ENCODE data around the gene SIGLEC11.
"Not testable (repeated sequence)": the region's sequence is repeated elsewhere in the genome, so short reads cannot be mapped to it uniquely, and the experiment has no call there.

SIGLEC11 gene, protein sequence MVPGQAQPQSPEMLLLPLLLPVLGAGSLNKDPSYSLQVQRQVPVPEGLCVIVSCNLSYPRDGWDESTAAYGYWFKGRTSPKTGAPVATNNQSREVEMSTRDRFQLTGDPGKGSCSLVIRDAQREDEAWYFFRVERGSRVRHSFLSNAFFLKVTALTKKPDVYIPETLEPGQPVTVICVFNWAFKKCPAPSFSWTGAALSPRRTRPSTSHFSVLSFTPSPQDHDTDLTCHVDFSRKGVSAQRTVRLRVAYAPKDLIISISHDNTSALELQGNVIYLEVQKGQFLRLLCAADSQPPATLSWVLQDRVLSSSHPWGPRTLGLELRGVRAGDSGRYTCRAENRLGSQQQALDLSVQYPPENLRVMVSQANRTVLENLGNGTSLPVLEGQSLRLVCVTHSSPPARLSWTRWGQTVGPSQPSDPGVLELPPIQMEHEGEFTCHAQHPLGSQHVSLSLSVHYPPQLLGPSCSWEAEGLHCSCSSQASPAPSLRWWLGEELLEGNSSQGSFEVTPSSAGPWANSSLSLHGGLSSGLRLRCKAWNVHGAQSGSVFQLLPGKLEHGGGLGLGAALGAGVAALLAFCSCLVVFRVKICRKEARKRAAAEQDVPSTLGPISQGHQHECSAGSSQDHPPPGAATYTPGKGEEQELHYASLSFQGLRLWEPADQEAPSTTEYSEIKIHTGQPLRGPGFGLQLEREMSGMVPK
- 0 to 0.10 (median 0) reads per million in 9 experiments for total RNA-seq

GRCh38 chr19:49960980-49961379, at the start of gene SIGLEC11:
Gene SIGLEC11 (minus strand): TSS chr19:49961172. CDS start chr19:49961081, 91 bp downstream.
- not testable (repeated sequence) for ATAC-seq (replicated peaks); H3K4me1 Mint-ChIP-seq (ENCODE audit: low read depth in 2 of 2)

GRCh38 chr19:50008532-50008931, 47.6 kb upstream of the SIGLEC11 start:
- no peak overlapping the region for H3K27ac Mint-ChIP-seq
- ATAC-seq (replicated peaks) (no peak), DNase-seq (no peak)
- H3K4me3 Mint-ChIP-seq, result no peak overlapping the region
- H3K36me3 Mint-ChIP-seq (ENCODE audit: insufficient read depth), result peaks cover 55% of the 10 kb centered on the region
- H3K27me3 Mint-ChIP-seq, result no peaks in the 10 kb centered on the region
- no peaks in the 10 kb centered on the region for H3K9me3 Mint-ChIP-seq
- H3K4me1 Mint-ChIP-seq (ENCODE audit: low read depth in 2 of 2), result peaks cover 17% of the 10 kb centered on the region in 2 donors

More at GRCh38 chr19:49960980-49961379, at the start of gene SIGLEC11:
- H3K4me3 Mint-ChIP-seq; H3K27ac Mint-ChIP-seq; H3K9me3 Mint-ChIP-seq; DNase-seq; H3K36me3 Mint-ChIP-seq (ENCODE audit: insufficient read depth): not testable (repeated sequence)
- peaks cover 6 to 12% of the 10 kb centered on the region in 2 donors for H3K27me3 Mint-ChIP-seq

- peaks cover 20 to 23% of the 10 kb centered on the region in 2 donors for H3K4me1 Mint-ChIP-seq (ENCODE audit: low read depth in 2 of 2)
- H3K9me3 Mint-ChIP-seq, result no peaks in the 10 kb centered on the region
- H3K4me3 Mint-ChIP-seq, result no peak overlapping the region
- H3K27me3 Mint-ChIP-seq, result no peaks in the 10 kb centered on the region
- no peak for ATAC-seq (replicated peaks)
- H3K27ac Mint-ChIP-seq, result no peak overlapping the region
- peaks cover 55% of the 10 kb centered on the region for H3K36me3 Mint-ChIP-seq (ENCODE audit: insufficient read depth)
- DNase-seq, result no peak
Observed at GRCh38 chr19:50007947-50008346, 47.0 kb upstream of the SIGLEC11 start.

GRCh38 chr19:50007170-50007569, 46.2 kb upstream of the SIGLEC11 start:
- H3K4me3 Mint-ChIP-seq, result no peak overlapping the region
- DNase-seq (no peak), ATAC-seq (replicated peaks) (no peak)
- peaks cover 26 to 27% of the 10 kb centered on the region in 2 donors for H3K4me1 Mint-ChIP-seq (ENCODE audit: low read depth in 2 of 2)
- H3K36me3 Mint-ChIP-seq (ENCODE audit: insufficient read depth), result peaks cover 54% of the 10 kb centered on the region
- H3K9me3 Mint-ChIP-seq, result no peaks in the 10 kb centered on the region
- no peaks in the 10 kb centered on the region for H3K27me3 Mint-ChIP-seq
- peak overlapping the region in 1 of 2 donors; percentile 2 for H3K27ac Mint-ChIP-seq

DNA sequence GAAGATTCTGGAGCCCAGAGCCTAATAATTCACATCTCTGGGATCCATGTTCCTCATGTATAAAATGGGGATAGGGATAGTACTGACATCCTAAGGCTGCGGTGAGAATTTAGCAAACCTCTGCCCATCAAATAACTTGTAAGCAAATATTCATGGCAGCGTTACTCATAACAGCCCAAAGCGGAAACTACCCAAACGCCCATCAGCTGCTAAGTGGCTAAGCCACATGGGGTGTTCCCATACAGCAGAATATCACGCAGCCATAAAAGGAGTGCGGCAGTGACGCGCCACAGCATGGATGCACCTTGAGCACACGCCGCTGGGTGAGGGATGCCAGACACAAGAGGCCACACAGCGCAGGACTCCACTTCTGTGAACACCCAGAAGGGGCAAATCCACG, 44.5 kb upstream of the SIGLEC11 start:
- peak; percentile 63 for ATAC-seq (replicated peaks)
- H3K4me1 Mint-ChIP-seq (ENCODE audit: low read depth in 2 of 2), result peaks cover 26% of the 10 kb centered on the region in 2 donors
- H3K27me3 Mint-ChIP-seq, result no peaks in the 10 kb centered on the region
- H3K36me3 Mint-ChIP-seq (ENCODE audit: insufficient read depth), result peaks cover 58% of the 10 kb centered on the region
- H3K27ac Mint-ChIP-seq, result peak overlapping the region; percentile 77 to 96
- H3K9me3 Mint-ChIP-seq, result no peaks in the 10 kb centered on the region
- no peak for DNase-seq
- peak overlapping the region in 1 of 2 donors; percentile 37 for H3K4me3 Mint-ChIP-seq

DNA sequence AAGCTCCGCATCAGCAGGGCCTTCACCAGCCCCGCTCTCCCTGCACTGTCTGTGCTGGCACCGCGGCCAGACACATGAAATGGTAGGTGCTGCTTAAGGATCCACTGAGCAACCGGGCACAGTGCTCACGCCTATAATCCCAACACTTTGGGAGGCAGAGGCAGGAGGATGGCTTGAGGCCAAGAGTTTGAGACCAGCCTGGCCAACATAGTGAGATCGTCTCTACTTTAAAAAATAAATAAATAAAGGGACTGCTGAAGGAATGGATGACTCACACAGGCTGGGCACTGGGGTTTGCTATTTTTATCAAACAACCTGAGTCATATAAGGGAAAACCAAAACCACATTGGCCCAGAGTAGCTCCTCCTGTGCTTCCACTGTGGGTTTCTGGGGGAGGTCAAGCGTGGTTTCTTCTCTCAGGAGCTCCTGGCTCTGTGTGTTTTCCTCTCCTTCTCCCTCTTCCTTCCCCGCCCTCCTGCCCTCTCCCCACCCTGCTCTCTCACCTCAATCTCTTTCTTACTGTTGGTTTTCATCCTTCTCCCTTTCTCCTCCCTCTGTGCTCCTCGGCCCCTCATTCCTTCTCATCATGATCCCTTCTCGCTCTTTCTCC, 42.9 kb upstream of the SIGLEC11 start:
- H3K9me3 Mint-ChIP-seq, result no peaks in the 10 kb centered on the region
- peak overlapping the region; percentile 54 to 96 for H3K27ac Mint-ChIP-seq
- DNase-seq (no peak), ATAC-seq (replicated peaks) (peak; percentile 75)
- peaks cover 68% of the 10 kb centered on the region for H3K36me3 Mint-ChIP-seq (ENCODE audit: insufficient read depth)
- H3K4me3 Mint-ChIP-seq, result peak overlapping the region; percentile 37 to 57
- H3K4me1 Mint-ChIP-seq (ENCODE audit: low read depth in 2 of 2), result peaks cover 22 to 26% of the 10 kb centered on the region in 2 donors
- no peaks in the 10 kb centered on the region for H3K27me3 Mint-ChIP-seq

GRCh38 chr19:50003254-50003788, 42.3 kb upstream of the SIGLEC11 start:
- DNase-seq, result no peak

DNA sequence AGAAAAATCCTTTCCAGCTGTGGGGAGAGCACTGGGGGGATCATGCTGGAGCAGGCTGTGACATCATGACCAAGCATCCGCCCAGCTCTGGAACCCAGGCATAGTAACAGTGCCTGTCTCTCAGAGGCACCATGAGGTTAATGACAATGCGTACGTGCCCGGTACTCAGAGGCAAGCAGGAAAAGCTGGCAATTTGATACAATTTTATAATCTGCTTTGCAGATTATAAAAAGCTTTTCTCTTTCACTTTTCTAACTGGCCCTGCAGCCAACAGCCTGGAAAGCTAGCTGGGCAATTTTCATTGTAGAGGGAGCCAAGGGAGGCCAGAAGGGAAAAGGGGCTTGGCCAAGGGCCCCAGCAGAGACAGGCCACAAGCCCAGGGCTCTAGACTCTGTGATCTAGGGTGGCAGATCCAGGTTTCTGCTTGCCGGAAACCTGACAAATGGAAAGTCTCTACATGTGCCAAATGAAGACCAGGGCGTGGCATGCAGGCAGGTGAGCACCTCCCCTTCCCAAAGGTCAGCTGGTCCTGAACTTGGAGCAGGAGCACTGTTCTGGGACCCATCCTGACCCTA, 41.5 kb upstream of the SIGLEC11 start:
- ATAC-seq (replicated peaks) (no peak), DNase-seq (no peak)
- Mint-ChIP-seq H3K27me3 (no peaks in the 10 kb centered on the region), H3K9me3 (no peaks in the 10 kb centered on the region), H3K4me3 (peak overlapping the region; percentile 37 to 57), H3K36me3 (ENCODE audit: insufficient read depth) (peaks cover 64% of the 10 kb centered on the region), H3K27ac (peak overlapping the region; percentile 64 to 96), H3K4me1 (ENCODE audit: low read depth in 2 of 2) (peaks cover 22 to 29% of the 10 kb centered on the region in 2 donors)

More at GRCh38 chr19:50003254-50003788, 42.3 kb upstream of the SIGLEC11 start:
- no peaks in the 10 kb centered on the region for H3K27me3 Mint-ChIP-seq
- ATAC-seq (replicated peaks), result peak; percentile 62
- peak overlapping the region; percentile 37 to 57 for H3K4me3 Mint-ChIP-seq
- H3K9me3 Mint-ChIP-seq, result no peaks in the 10 kb centered on the region
- H3K27ac Mint-ChIP-seq, result peak overlapping the region; percentile 54 to 96
- H3K4me1 Mint-ChIP-seq (ENCODE audit: low read depth in 2 of 2), result peaks cover 22 to 26% of the 10 kb centered on the region in 2 donors
- H3K36me3 Mint-ChIP-seq (ENCODE audit: insufficient read depth), result peaks cover 66% of the 10 kb centered on the region

DNA sequence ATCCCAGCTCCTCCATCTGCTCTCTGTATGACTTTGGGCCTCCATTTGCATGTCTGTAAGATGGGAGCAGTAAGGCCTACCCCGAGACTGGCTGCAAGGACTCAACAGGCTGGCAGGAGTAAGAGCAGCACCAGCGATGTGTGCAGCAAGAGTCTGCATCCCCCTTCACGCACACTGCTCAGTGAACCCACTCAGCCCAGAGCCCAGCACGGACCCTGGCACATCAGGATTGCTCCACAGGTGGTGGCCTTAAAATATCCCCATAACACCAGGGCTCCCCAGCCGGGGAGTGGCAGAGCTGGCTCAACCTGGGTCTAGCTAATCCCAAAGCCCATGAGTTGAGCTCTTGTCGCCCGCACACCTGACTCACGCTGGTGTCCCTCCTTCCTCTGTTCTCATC, 40.8 kb upstream of the SIGLEC11 start:
- Mint-ChIP-seq H3K9me3 (no peaks in the 10 kb centered on the region), H3K36me3 (ENCODE audit: insufficient read depth) (peaks cover 60% of the 10 kb centered on the region), H3K4me3 (no peak overlapping the region), H3K27ac (peak overlapping the region in 1 of 2 donors; percentile 64), H3K4me1 (ENCODE audit: low read depth in 2 of 2) (peaks cover 22 to 27% of the 10 kb centered on the region in 2 donors), H3K27me3 (no peaks in the 10 kb centered on the region)
- ATAC-seq (replicated peaks), result no peak
- no peak for DNase-seq

GRCh38 chr19:50000841-50001557, 40.0 kb upstream of the SIGLEC11 start:
- Mint-ChIP-seq H3K27me3 (no peaks in the 10 kb centered on the region), H3K4me1 (ENCODE audit: low read depth in 2 of 2) (peaks cover 22 to 27% of the 10 kb centered on the region in 2 donors), H3K36me3 (ENCODE audit: insufficient read depth) (peaks cover 58% of the 10 kb centered on the region), H3K9me3 (no peaks in the 10 kb centered on the region), H3K4me3 (no peak overlapping the region), H3K27ac (no peak overlapping the region)
- DNase-seq, result no peak
- ATAC-seq (replicated peaks), result no peak

DNA sequence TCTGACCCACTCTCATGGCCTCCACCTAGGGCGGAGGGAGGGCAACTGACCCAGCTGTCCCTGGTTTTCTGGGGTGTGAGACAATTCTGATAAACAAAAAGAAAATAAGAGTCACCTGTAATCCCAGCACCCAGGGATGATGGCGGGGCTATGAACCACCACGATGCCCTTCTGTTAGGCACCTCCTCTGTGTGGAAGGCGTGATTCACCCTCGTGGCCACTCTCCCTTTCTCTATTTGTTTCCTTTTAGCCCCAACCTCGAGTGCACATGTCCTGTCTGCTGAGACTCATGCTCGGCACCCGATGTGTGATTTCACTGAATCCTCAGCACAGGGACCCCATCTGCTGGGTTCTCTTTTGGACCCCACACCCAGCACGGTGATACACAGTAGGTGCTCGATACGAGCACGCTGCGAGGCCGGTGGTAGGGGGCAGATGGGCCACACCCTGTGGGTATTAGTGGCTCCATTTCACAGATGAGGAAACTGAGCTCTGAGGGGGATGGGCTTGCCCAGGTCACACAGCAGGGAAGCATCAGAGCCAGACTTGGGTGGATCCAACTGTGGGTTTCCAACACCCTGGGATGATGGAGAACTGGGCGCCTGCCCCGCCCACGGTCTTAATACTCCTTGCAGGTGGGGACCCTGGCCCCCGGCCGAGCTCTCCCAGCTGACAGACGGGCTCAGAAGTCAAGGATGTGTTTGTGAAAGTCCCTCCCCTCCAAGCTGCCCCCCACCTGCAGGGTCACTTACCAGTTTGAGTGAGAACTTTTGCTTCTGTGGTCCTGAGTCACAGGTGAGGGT, 39.3 kb upstream of the SIGLEC11 start:
- H3K27me3 Mint-ChIP-seq, result no peaks in the 10 kb centered on the region
- H3K27ac Mint-ChIP-seq, result no peak overlapping the region
- H3K4me1 Mint-ChIP-seq (ENCODE audit: low read depth in 2 of 2), result peaks cover 22 to 25% of the 10 kb centered on the region in 2 donors
- ATAC-seq (replicated peaks) (no peak), DNase-seq (no peak)
- H3K36me3 Mint-ChIP-seq (ENCODE audit: insufficient read depth), result peaks cover 60% of the 10 kb centered on the region
- no peak overlapping the region for H3K4me3 Mint-ChIP-seq
- no peaks in the 10 kb centered on the region for H3K9me3 Mint-ChIP-seq

Data from effector memory CD8-positive, alpha-beta T cell (primary cell).